Myocyte (in vitro differentiated cells): ENCODE data around the gene GTF2F2. TPM values are rescaled to one million over a fixed set of nuclear protein-coding genes. Genes with fewer than 3 reads are reported as not detected.

Experiments
- DNase-seq: peaks from one replicate; pipeline ENCODE4 v3.0.0-alpha.2; 2012; ENCODE audit warnings: low read depth
- total RNA-seq: library from RNA; depleted of rRNA; stranded (reverse); fragments of >200 nt; gene quantifications from 2 replicates; pipeline ENCODE4 v1.2.3, GENCODE V29; 2014

GTF2F2 gene
- total RNA-seq, 1 donor from 2014 or later: 30.8 TPM

DNA sequence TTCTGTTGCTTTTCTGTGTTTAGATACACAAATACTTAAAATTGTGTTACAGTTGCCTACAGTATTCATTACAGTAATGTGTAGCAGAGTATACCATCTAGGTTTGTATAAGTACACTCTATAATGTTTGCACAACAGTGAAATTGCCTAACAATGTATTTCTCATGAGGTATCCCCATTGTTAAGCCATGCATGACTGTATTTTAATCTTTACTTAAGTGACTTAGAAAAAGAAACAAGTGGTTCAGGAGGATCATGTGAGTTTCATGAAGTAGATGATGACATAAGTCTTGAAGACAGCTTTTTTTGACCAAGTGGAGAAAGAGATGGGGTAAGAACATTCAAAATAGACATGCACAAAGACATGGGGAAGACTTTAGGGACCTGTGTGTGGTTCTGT lies 88.9 kb downstream of the GTF2F2 start:
- DNase-seq: peak; percentile 11

DNA sequence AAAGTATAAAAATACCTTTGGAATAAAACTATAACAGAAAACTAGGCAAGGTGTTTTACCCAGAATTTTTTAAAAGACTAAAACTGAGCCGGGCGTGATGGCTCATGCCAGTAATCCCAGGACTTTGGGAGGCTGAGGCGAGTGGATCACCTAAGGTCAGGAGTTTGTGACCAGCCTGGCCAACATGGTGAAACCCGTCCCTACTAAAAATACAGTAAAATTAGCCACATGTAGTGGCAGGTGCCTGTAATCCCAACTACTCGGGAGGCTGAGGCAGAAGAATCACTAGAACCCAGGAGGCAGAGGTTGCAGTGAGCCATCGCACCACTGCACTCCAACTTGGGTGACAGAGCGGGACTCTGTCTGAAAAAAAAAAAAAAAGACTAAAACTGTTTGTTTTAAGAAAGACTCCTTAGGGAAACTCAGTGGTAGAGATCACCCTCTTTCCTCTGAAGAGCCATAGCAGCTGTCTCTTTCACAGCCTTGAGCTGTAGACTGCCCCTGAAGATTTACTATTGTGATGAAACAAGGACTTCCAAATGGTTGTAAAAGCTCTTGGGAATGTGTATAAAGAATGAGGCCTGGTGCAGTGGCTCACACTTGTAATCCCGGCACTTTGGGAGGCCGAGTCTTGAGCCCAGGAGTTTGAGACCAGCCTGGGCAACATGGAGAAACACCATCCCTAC lies 95.2 kb downstream of the GTF2F2 start:
- DNase-seq: peak; percentile 49

DNA sequence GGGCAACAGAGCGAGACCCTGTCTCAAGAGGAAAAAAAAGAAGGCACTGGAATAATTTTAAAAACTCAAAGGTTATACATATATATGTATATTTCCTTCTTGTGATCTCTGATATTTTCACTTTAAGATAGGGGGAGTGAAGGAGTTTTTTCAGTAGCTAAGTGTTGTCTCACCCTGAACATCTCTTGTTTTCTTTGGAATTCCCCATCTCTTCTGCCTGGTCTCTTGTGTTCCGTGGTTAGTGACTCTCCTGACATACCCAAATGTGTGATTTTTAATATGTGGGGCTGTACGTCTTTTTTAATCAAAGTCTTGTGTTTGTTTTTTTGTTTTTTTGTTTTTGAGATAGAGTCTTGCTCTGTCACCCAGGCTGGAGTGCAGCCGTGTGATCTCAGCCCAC lies 95.9 kb downstream of the GTF2F2 start:
- no peak for DNase-seq

DNA sequence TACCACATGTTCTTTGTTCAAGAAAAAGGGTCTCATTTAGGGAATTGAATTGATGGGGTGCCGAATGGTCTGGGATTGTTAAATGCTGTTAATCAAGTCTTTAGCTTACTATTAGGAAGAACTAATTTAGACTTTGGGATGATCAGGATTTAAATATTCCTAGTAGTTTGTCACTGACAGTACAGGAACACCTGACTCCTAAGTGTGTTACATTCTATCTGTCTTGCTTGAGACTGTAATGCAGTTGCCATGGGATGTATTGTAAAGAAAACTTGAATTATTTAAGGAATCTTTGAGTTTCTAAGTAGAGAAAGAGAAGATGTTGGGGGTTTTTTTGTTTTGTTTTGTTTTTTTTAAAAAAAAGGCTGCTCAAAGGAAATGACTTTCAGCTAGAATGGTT lies 98.4 kb downstream of the GTF2F2 start:
- DNase-seq: no peak

DNA sequence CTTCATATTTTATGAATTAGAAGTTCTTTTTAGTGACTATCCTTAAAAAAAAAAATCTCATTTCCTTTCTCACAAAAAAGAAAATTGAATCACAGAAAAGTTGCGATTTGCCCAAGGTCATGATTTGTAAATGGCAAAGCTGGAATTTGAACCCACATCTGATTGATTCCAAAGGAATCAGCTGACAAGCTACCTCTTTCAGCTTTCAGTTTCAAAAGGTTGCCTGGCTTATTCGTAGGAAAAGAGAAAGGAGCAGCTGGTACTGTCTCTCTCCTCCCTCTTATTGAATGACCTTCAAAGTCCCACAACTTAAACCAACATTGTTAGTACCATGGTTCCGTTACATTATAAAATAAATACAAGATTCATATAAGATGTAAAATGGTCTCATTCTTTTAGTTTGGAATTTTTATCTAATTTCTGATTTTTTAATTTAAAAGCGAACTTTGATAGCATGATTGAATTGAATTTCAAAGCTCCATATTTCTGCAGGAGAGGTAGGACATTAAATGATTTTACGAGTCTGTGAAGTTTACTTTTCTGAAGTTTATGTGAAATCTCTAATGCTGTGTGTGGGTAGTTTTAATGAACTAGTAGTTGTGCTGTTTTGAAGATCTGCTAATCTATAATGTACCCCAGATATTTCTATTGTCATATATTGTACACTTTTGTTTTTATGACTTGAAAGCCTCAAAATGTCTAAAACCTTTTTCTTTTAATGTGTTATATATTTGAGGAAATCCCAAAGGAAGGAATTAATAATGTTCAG lies 99.0 kb downstream of the GTF2F2 start:
- DNase-seq: peak; percentile 67

DNA sequence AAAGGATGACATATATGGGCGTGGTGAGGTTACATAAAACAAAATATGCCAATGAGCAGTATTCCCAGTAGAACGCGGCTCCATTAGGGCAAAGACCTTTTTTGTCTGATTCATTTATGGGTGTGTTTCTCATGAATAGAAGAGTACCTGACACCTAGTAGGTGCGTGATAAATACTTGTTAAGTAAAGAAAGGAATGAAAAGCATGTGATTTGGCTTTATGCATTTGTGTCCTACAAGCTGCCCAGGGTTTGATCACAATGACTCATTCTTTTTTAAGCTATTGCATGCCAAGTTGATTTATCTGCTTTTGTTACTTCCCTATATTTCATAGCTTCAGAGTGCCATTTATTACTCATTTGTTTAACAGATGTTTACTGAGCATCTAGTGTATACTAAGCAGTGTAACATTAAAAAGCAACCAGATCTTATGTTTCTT lies 99.6 kb downstream of the GTF2F2 start:
- DNase-seq: peak; percentile 33

DNA sequence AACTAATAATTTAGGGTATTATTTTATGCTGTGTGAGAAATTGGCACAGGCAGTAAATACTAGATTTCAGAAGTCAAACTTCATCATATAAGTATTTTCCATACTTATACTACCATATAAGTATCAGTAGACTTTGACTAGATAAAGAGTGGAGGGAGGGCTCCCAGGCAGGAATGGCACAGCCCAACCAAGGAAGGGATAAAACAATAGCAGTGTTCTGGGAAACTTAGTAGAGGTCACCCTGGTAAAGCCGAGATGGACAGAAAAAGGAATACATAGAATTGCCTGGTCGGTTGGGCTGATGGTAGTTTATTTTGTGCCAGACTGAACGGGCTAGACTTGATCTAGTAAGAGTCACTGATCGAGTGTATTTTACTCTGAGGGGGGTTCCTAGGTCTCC lies 100.1 kb downstream of the GTF2F2 start:
- DNase-seq: no peak

DNA sequence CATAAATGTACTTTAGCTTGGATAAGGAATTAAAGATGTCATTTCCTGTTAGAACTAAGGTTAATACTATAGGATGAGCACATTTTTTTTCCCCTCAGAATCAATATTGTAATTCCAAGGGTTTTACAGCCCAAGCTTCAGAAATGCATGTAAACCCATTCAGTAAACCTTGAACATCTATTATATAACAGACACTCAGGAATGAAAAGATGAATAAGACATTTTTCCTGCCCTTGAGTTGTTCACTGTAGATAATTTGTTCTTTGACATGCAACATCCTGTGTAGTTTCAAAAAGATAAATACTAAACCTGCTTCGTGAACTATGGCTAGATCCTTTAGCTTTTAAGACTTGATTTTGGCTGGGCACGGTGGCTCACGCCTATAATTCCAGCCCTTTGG lies 102.2 kb downstream of the GTF2F2 start:
- no peak for DNase-seq

DNA sequence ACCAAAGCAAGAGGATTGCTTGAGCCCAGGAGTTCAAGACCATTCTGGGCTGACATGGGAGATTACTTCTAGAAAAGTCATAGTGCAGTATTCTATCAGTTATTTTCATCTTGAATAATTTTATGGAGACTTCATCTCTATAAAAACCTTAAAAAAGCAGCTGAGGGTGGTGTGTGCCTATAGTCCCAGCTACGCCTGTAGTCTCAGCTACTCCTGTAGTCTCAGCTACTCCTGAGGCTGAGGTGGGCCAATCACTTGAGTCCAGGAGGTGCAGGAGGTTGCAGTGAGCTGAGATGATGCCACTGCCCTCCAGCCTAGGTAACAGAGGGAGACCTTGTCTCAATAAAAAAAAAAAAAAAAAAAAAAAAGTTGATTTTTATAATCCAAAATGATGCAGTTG lies 102.6 kb downstream of the GTF2F2 start:
- DNase-seq: no peak

DNA sequence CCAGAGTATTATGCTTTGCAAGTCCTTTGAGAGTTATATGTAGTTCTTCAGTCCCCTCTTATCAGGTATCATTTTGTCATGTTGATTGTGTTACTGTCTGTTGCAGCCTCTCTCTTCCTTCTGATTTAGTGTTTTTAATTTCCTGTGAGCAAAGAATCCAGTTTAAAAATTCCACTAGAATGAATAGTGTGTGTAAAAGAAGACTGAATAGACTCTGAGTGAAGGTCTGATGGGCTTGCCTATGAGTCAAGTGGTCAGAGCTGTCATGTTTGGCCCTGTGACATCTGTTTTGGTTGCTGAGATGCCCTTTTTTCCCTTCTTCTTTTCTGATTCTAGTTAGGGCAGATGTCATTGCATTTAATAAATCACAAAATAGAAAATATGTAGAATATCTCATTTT lies 103.9 kb downstream of the GTF2F2 start:
- peak; percentile 36 for DNase-seq

DNA sequence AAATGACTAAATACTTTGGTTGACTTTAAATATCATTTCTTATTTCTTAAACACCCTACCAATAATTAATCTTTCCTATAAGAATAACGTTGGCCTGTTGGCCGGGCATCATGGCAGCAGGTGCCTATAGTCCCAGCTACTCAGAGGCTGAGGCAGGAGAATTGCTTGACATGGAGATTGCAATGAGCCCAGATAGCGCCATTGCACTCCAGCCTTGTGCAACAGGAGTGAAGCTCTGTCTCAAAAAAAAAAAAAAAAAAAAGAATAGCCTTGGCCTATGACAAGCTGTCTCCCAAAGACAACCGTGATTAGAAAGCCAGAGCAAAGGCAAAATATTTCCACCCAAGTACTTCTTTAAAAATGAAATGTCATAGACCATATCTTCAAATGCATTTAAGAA lies 105.1 kb downstream of the GTF2F2 start:
- DNase-seq: no peak

DNA sequence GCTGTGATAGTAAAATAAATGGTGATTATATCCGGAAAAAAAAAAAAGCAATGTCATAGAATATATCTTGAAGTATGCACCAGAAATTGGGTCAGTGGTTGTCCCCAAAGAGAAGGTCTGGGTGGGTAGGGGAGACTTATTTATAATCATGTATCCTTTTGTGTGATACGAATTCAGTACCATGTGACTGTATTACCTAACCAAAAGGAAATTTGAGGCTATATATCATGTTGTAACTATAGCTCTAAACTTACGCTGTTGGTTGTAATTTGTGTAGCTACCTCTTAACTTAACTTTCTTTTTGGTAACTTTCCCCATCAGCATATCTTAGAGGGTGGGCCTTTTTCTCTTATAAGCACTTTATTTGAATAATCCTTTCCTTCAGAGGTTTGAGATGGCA lies 105.7 kb downstream of the GTF2F2 start:
- DNase-seq: no peak

DNA sequence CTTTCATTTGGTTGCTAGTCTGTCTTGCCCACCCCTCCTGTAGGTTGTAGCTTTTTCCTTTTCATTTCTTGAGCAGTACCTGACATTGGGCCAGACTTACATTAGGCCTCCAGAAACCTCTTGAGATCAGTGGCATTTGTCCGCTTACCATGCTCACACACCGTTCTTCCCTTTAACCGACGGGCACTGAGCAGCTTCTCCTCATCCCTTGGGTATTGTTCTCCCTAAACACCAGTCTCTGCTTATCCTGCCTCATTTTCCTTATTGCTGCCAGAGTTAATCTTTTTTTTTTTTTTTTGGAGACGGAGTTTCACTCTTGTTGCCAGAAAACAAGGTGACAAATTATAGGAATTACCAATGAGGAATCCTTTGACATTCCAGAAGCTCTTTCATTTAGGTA lies 107.7 kb downstream of the GTF2F2 start:
- no peak for DNase-seq

DNA sequence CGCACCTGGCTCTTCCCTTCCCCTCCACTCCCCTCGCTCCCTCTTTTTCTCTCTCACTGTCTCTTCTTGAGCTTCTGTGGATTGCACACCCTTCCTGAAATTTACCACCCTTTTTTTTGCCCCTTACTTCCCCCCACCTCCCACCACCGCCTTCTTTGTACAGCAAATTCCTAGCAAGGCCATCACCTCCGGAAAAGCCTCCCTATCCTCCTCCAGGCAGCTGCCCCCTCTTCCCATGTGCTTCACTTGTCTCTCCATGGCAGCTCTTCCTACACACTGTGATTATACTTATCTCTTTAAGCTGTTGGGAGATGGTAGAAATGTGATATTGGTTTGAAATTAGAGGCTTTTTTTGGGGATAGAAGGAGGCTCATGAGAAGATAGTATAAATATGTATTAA lies 108.9 kb downstream of the GTF2F2 start:
- no peak for DNase-seq

DNA sequence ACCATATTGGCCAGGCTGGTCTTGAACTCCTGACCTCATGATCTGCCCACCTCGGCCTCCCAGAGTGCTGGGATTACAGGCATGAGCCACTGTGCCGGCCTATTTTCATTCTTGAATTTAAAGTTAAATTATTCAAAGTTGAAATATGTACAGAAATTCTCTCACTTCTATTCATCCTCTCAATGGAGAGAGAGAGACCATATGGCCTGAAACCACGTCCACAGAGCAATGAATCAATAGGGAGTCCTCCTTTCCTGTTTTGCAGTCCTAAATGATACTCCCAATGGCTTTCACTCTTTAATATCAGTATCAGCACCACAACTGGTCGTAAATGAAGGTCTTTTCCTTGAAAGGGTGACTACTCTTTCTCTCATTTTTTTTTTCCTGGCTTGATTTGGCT lies 111.0 kb downstream of the GTF2F2 start:
- no peak for DNase-seq

DNA sequence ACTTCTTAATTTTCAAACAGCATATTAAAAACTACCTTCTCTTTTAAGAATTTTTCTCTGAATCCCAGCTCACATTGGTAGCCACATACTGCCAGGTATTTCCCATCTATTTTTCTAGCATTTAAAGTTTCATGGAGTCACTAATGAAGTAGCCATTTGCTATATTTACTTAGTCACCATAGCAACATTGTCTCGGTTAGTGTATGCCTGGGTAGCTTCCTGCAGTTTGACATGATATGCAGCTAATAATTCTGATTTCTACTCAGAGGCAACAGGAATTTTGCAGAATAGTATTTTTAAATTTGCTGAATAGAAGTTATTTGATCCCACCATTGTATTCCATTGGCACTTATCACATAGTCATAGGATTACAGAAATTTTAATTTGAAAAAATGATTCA lies 111.4 kb downstream of the GTF2F2 start:
- DNase-seq: peak; percentile 24

DNA sequence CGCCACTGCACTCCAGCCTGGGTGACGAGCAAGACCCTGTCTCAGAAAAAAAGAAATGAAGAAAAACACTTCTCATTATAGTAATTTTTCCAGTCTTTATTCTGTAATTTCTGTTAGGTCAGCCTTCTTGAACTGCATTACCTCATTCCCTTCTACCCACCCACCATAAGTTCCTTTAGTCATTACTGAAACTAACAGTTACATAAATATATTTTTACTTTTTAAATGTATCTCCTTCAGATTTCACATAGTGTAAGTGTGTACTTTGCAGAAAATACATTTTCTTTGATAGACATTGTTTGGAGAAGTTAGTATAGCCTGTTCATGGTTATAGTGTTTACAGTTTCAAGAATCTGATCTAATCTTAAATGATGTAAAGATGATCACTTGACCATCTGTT lies 112.3 kb downstream of the GTF2F2 start:
- DNase-seq: no peak

DNA sequence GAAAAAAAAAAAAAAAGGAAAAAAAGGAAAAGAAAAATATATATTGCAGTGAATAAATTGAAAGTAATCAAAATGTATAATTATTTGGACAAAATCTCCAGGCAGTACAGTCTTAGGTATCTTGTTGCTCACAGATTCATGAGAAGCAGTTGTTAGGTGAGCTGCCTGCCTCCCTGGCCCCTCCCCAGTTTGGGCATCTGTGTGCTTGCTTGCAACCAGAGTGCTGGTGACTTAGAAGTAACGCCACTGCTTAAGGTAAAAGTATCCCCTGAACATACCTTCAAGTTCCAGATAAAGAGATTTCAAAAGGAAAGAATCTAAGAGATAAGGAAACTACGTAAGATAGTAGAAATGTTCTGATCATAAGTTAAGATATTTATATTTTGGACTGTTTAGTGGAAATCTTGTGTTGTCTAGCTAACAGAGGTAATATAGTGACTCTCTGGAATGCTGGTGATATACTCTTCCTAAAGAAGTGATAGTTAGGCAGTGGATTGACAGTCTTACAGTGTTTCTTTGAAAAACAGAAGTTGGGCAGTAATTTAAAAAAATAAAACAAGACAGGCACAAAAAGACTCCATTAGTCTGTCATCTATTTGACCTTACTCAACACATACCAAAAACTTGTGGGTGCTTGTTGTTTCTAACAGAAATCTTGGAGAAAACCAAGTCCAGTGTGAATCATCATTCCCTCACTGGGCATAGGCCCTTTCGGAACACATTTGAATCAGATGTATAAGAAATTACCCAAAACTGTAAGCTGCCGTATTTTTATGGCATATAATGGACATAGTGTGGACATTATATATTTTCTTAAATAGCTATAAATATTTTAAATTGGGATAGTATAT lies 118.9 kb downstream of the GTF2F2 start:
- peak; percentile 26 for DNase-seq

DNA sequence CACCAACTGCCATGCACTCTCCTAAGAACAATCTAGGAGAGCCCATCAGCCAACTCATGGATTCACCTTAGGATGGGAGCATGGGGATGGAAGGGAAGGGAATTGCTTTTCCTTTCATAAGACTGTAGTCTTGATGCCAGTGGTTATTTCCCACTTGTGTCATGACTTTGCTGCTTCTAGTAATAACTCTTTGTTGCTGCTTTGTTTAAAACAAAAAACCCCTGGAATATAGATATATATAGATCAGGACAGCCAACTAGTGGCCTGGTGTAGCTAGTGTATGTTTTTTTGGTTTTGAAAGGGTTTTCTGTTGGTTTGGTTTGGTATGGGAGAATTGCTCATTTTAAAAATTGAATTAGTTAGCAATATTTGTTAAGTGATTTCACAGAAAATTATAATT lies 119.8 kb downstream of the GTF2F2 start:
- DNase-seq: no peak

DNA sequence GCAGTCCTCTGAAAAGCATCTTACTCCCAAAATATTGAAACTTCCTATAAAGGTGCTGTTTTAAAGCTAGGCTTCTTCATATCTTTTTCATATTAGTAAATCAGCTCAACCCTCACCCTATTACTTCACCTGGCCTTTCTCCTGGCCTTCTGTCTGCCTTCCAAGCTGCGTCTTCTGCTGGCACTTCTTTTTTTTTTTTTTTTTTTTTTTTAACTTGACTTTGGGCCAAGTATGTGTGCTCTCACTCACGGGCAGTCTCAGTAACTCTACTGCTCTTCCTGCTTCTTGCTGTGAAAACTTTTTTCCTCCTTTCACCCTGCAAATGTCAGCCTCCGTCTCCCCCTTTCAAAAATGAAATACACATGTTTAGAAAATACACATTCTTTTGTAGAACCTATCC lies 121.8 kb downstream of the GTF2F2 start:
- peak; percentile 43 for DNase-seq

DNA sequence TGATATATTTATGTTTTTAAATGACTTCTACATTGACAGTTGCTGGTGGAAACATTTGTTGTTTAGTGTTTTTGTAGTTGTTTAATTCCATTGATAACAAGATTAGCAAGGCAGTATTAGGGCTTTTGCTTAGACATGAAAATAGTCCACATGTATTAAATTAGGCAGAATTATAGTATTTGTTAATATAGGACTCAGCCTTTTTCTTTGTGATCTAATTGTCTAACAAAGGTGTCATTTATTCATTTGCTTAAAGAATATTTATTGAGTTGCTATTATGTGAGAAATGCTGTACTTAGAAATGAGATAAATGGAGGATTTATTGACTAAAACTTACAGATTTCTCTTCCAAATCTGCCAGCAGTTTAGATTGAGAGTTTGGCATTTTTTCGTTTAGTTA lies 122.2 kb downstream of the GTF2F2 start:
- DNase-seq: no peak

DNA sequence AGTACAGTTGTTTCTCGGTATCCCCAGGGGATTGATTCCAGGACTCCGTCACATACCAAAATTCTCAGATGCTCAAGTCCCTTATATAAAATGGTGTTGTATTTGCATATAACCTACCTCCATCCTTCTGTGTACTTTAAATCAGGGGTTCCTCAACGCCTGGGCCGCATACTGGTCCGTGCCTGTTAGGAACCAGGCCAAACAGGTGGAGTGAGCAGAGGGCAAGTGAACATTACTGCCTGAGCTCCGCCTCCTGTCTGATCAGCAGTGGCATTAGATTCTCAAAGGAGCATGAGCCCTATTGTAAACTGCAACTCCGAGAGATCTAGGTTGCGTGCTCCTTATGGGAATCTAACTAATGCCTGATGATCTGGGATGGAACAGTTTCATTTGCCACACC lies 122.8 kb downstream of the GTF2F2 start:
- no peak for DNase-seq
